ENCODE data around the gene TPMT.

DNA sequence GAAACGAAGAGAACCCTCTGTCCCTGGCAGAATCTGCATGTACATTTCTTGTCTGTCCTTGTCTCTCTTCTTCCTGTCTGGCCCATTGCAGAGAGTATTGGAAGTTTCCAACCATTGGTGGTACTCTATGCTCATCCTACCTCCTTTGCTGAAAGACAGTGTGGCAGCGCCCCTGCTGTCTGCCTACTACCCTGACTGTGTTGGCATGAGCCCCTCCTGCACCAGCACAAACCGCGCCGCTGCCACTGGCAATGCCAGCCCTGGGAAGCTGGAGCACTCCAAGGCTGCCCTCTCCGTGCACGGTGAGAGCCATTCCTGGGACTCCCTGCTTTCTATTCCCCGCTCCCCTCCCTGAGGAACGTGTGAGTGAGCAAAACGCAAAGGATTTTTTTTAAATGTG, 32.8 kb upstream of the TPMT start:
- TF ChIP-seq, protein P1, sequence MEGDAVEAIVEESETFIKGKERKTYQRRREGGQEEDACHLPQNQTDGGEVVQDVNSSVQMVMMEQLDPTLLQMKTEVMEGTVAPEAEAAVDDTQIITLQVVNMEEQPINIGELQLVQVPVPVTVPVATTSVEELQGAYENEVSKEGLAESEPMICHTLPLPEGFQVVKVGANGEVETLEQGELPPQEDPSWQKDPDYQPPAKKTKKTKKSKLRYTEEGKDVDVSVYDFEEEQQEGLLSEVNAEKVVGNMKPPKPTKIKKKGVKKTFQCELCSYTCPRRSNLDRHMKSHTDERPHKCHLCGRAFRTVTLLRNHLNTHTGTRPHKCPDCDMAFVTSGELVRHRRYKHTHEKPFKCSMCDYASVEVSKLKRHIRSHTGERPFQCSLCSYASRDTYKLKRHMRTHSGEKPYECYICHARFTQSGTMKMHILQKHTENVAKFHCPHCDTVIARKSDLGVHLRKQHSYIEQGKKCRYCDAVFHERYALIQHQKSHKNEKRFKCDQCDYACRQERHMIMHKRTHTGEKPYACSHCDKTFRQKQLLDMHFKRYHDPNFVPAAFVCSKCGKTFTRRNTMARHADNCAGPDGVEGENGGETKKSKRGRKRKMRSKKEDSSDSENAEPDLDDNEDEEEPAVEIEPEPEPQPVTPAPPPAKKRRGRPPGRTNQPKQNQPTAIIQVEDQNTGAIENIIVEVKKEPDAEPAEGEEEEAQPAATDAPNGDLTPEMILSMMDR (conservative IDR thresholded peaks at IDR 0.05), result no peak
- TF ChIP-seq EZH2 (IDR thresholded peaks at IDR 0.05; ENCODE audit: low read depth), result no peak

Measured in PC-9 (cell line).